ENCODE results near the gene TASL. TPM values are rescaled to one million over a fixed set of nuclear protein-coding genes. Genes with fewer than 3 reads are reported as not detected.

The TASL gene
- total RNA-seq, 2 donors from 2014 or later, result 0.59 TPM; not detected in 1

DNA sequence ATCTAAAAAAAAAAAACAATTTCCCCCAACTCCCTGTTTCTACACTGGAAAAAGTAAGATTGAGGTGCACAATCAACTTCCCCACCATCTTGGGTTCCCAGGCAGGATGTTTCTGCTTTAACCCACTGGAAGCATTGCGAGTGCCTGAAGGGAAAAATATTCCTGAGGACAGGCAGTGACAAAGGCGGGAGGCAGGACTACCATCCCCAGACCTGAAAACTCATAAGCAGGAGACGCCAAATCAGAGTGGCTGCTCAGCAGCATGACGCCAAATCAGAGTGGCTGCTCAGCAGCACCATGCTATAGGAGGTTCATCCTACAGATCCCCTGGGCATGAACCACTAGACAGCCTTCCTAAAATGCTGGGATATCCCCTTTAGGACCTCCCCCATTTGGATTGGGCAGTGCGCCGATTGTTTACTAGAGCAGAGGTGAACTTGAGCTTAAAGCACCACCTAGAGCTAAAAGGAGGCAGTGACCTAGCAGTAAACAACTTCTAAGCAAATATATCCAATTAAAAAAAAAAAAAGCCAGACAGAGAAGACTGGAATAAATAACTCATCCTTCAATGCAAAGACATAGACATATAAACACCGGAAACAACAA is 40.7 kb upstream of the TASL start:
- H3K27ac ChIP-seq, result no peak overlapping the region
- DNase-seq (ENCODE audit: low spot score), result no peak
- TF ChIP-seq, protein P1, sequence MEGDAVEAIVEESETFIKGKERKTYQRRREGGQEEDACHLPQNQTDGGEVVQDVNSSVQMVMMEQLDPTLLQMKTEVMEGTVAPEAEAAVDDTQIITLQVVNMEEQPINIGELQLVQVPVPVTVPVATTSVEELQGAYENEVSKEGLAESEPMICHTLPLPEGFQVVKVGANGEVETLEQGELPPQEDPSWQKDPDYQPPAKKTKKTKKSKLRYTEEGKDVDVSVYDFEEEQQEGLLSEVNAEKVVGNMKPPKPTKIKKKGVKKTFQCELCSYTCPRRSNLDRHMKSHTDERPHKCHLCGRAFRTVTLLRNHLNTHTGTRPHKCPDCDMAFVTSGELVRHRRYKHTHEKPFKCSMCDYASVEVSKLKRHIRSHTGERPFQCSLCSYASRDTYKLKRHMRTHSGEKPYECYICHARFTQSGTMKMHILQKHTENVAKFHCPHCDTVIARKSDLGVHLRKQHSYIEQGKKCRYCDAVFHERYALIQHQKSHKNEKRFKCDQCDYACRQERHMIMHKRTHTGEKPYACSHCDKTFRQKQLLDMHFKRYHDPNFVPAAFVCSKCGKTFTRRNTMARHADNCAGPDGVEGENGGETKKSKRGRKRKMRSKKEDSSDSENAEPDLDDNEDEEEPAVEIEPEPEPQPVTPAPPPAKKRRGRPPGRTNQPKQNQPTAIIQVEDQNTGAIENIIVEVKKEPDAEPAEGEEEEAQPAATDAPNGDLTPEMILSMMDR (IDR thresholded peaks at IDR 0.05), result no peak
- H3K27me3 ChIP-seq, result no peaks in the 10 kb centered on the region
- peaks cover 4 to 24% of the 10 kb centered on the region in 2 donors for H3K9me3 ChIP-seq
- H3K4me1 ChIP-seq, result peaks cover 0 to 9% of the 10 kb centered on the region in 2 donors
- no peak overlapping the region for H3K4me3 ChIP-seq
- H3K36me3 ChIP-seq, result no peaks in the 10 kb centered on the region

DNA sequence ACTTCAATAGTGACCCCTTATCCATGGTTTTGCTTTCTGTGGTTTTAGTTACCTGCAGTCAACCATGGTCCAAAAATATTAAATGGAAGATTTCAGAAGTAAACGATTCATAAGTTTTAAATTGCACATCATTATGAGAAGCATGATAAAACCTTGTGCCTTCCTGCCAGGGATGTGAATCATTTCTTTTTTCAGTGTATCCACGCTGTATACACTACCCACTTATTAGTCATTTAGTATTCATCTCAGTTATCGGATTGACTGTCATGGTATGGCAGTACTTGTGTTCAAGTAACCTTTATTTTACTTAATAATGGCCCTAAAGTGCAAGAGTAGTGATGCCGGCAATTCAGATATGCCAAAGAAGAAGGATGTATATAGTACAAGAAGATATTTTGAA is 37.7 kb upstream of the TASL start:
- TF ChIP-seq, protein P1 (IDR thresholded peaks at IDR 0.05), result no peak
- H3K27me3 ChIP-seq, result no peaks in the 10 kb centered on the region
- no peaks in the 10 kb centered on the region for H3K4me1 ChIP-seq
- H3K27ac ChIP-seq, result no peak overlapping the region
- DNase-seq (ENCODE audit: low spot score), result no peak
- H3K4me3 ChIP-seq, result no peak overlapping the region
- peaks cover 4 to 11% of the 10 kb centered on the region in 2 donors for H3K9me3 ChIP-seq
- no peaks in the 10 kb centered on the region for H3K36me3 ChIP-seq

DNA sequence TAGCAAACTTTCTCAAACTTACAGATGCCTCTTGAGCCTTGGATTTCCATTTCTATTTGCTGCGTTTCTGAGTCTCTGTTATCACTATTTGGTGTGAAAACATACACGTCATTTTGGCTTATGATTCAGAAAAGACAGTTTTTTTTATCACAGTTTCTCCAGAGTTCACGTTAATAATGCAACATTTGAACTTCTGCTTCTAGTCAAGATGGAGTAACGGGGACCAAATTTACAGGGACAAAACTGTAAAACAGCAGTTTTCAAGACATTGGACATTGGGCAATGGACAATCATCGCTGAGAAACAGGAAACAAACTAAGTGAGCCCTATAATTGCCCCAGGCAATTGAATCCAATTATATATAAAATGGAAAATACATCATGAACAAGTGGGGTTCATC is 36.2 kb upstream of the TASL start:
- Histone ChIP-seq H3K27ac (no peak overlapping the region), H3K4me3 (no peak overlapping the region), H3K4me1 (no peaks in the 10 kb centered on the region), H3K27me3 (no peaks in the 10 kb centered on the region), H3K36me3 (no peaks in the 10 kb centered on the region), H3K9me3 (peaks cover 4 to 11% of the 10 kb centered on the region in 2 donors)
- TF ChIP-seq, protein P1 (IDR thresholded peaks at IDR 0.05), result no peak
- no peak for DNase-seq (ENCODE audit: low spot score)

DNA sequence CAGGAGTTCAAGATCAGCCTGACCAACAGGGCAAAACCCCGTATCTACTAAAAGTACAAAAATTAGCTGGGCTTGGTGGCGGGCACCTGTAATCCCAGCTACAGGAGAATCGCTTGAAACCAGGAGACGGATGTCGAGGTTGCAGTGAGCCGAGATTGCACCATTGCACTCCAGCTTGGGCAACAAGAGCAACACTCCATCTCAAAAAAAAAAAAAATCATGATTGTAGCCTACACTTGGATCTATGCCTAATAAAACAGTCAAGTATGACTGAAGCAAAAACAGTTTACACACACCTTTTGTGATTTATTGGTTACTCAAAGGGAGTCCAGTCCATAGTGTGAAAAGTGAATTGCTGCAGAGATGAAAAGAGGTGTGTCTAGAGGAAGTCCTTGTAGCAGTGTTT is 34.7 kb upstream of the TASL start:
- H3K27ac ChIP-seq, result no peak overlapping the region
- H3K9me3 ChIP-seq, result peaks cover 4 to 11% of the 10 kb centered on the region in 2 donors
- TF ChIP-seq, protein P1 (IDR thresholded peaks at IDR 0.05), result no peak
- H3K27me3 ChIP-seq, result no peaks in the 10 kb centered on the region
- H3K4me1 ChIP-seq, result no peaks in the 10 kb centered on the region
- H3K4me3 ChIP-seq, result no peak overlapping the region
- DNase-seq (ENCODE audit: low spot score), result no peak
- H3K36me3 ChIP-seq, result no peaks in the 10 kb centered on the region

DNA sequence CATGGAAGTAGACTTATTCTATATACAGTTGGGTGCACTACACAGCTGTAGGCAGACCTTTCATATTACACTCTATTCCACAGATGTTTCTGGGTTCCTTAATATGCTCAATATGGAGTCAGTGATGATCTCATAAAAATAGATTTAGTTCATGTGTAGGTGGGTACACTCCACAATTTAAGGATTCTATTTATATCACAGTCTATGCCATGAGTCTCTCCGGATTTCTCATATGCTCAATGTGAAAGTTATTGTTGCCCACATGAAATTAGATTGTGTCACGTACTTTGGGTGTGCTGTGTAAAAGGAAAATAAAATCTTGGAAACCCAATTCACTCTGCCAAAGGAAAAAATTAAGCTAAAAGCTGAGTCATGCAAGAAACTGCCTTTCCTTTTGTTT is 32.5 kb upstream of the TASL start:
- no peak for DNase-seq (ENCODE audit: low spot score)
- no peaks in the 10 kb centered on the region for H3K36me3 ChIP-seq

More for the DNA sequence above, 32.5 kb upstream of the TASL start:
- Histone ChIP-seq H3K9me3 (no peaks in the 10 kb centered on the region), H3K4me3 (no peak overlapping the region), H3K4me1 (no peaks in the 10 kb centered on the region), H3K27me3 (no peaks in the 10 kb centered on the region), H3K27ac (no peak overlapping the region)
- TF ChIP-seq, protein P1 (IDR thresholded peaks at IDR 0.05), result no peak

Data from right atrium auricular region (tissue), 2 donors.